Tibial nerve (tissue), 4 donors: ENCODE results near the gene KLK8.

Experiments used
- CTCF ChIP-seq, 5 experiments: fragments of 200-600 bp in 3 of 5; fragments of 450-650 bp in 2 of 5; sonication (generic) in 3 of 5; IDR thresholded peaks; one replicate each; pipeline ENCODE4 v1.5.1; 2016 to 2019; ENCODE audit warnings: antibody characterized with exemption in 5 of 5, mild to moderate bottlenecking in 3 of 5, moderate library complexity in 2 of 5
- EP300 ChIP-seq, 2 donors: sonication (generic); formaldehyde crosslinking; IDR thresholded peaks; one replicate each; pipeline ENCODE4 v1.6.1; 2017; ENCODE audit warnings: antibody characterized with exemption in 2 of 2, mild to moderate bottlenecking in 1 of 2

- TF ChIP-seq EP300 (IDR thresholded peaks at IDR 0.05), result no peak
- peak; percentile 35 to 53 (median 40) for TF ChIP-seq CTCF (IDR thresholded peaks at IDR 0.05)
Measured at GRCh38 chr19:51020988-51021651, 19.7 kb upstream of the KLK8 start.
